DMS53 treated with DMSO at 0.1 percent for 48 hours (cell line): Measurements from ENCODE around the gene PUS10.
A peak's percentile ranks its signal among the peaks of the same experiment; 100 is the strongest.
"Not testable (repeated sequence)": the region's sequence is repeated elsewhere in the genome, so short reads cannot be mapped to it uniquely, and the experiment has no call there.

Source experiments
- DNase-seq: peaks from one replicate; lab custom pipeline; 2025; ENCODE audit not compliant: unreplicated experiment; lab: John Stamatoyannopoulos, UW

Gene PUS10

DNA sequence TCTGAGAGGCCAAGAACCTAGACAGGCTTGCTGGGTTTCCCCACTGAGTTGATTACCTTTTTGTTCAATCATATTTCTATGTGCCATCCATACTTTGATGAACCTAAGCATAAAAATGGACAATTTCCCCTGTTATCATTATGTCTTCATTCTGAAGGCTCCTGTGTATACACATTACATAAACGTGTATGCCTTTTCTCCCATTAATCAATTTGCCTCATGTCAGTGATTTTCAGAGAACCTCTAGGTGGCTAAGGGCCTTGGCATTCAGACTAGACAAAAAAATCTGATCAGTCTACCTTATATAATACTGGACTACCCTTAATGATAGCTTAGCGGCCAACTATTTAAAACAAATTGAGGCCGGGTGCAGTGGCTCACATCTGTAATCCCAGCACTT, 4.7 kb downstream of the PUS10 start:
- DNase-seq: no peak

GRCh38 chr2:61012303-61012702, 5.8 kb downstream of the PUS10 start:
- DNase-seq: not testable (repeated sequence)

DNA sequence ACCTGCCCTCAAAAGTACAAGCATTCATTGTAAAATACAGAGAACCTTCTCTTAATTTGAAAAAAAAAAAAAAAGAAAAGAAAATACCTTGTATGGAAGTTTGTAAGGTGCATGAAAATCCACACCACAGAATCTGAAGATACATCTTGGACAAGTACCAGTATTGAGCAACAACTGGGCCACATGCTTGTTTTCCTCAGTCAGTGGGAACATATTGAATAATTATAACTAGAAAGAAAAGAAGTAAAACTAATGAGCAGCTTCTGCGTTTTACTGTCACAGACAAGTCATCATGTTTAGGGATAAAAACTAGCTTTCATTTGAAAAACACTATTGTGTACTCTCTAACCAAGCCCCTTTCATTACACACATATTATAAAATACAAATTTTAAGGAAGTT, 6.4 kb downstream of the PUS10 start:
- DNase-seq: no peak

GRCh38 chr2:61009355-61009754, 8.7 kb downstream of the PUS10 start:
- no peak for DNase-seq

- no peak for DNase-seq
Observed at GRCh38 chr2:61006486-61007105, 11.5 kb downstream of the PUS10 start.

- no peak for DNase-seq
Observed at GRCh38 chr2:61005736-61006135, 12.3 kb downstream of the PUS10 start.

DNA sequence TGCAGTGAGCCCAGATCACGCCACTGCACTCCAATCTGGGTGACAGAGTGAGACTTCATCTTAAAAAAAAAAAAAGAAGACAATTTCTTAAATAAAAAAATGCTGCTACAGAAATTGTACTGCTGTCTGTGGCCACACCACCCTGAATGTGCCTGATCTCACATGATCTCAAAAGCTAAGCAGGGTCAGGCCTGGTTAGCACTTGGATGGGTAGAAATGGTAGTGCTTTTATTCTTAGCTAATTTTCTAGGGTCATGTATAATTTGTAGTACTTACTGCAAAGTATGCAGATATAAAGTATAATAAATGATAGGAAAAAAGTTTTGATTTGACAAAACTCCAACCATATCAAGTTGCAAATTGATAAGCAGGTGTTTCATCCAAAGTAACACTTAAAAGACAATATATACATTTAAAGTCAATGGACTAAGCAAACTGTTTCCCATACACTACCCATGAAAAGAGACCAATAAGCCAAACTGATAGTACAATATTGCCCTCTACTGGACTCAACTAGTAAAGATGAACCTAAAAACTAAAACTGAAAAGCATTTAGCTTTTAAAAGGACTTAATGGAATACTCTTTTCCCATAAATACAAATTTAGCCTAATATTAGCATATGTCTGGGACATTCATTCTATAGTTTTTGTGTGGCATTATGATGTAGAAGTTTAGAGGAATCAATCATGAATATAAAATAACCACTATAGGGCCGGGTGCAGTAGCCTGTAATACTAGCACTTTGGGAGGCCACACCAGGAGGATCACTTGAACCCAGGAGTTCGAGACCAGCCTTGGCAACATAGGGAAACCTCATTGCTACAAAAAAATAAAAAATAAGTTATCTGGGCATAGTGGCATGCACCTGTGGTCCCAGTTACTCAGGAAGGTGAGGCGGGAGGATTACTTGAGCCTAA, 19.2 kb downstream of the PUS10 start:
- DNase-seq: peak; percentile 56

DNA sequence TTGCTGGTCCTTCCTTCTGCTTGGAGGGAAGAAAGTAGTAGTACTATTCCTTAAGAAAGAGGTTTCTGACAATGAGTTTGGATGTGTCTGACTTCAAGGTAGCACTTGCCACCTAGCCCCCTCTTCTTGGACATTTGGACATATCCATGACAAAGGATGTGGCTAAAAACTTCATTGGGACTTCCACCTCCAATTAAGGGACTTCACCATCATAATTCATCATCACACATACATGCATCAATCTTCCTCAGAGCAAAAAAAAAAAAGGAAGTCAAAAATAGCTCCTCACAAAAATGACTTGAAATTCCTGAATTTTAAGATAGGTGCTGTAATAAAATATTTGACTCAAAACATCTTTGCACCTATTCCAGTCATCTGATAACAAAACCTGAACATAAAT, 23.9 kb downstream of the PUS10 start:
- DNase-seq: no peak

DNA sequence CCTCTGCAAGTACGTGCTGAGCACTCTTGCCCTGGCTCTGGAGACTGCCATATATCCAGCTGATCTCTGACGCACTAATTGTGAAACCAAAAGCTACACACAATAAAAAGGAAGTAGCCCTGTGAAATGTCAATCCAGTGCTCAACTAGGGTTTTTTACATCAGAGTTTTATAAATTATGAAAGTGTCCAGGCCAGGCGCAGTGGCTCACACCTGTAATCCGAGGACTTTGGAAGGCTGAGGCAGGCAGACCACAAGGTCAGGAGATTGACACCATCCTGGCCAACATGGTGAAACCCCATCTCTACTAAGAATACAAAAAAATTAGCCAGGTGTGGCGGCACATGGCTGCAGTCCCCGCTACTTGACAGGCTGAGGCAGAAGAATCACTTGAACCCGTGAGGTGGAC, 25.1 kb downstream of the PUS10 start:
- DNase-seq: no peak

DNA sequence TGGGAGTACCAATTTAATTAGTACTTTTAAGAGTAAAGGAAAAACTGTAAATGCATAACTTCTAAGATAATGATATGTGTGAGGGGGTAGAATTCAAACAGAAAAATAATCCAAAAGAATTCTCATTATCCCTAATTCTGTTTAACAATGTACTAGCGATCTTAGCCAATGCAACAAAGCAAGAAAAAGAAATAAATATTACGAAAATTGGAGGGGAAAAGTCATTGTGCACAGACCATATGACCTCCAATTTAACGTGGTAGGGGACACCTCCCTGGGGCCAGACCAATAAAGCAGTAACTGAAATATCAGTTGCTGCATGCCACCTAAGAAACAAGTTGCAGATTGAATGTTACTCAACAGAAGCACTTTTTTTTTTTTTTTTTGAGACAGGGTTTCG, 26.4 kb downstream of the PUS10 start:
- no peak for DNase-seq

- DNase-seq: no peak
Observed at GRCh38 chr2:60989259-60989658, 28.8 kb downstream of the PUS10 start.

DNA sequence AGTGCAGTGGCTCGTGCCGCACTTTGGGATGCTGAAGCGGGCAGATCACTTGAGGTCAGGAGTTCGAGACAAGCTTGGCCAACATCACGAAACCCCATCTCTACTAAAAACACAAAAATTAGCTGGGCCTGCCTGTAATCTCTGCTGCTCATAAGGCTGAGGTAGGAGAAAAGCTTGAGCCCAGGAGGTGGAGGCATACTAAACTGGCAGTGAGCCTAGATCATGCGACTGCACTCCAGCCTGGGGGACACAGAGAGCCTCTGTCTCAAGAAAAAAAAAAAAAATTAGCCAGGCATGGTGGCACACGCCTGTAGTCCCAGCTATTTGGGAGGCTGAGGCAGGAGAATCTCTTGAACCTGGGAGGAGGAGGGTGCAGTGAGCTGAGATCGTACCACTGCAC, 30.4 kb downstream of the PUS10 start:
- not testable (repeated sequence) for DNase-seq

- no peak for DNase-seq
Observed at GRCh38 chr2:60987041-60987440, 31.0 kb downstream of the PUS10 start.

DNA sequence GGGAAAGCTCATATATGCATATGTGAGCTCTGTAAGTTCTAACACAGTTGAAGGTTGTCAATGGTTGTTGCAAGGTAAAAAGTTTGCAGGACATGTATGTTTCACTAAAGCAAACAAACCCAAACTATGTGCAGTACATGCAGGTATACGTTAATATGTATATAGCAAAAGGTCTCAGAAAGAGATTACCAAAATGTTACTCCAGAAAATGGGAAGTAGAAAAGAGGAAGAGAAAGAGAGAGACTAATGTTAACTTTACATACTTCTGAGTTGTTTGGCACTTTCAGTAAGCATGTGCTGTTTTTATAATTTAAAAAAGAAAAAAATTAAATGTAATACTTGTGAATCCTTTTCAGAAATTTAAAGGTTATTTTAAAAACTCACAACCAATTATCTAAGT, 33.3 kb downstream of the PUS10 start:
- DNase-seq: no peak

DNA sequence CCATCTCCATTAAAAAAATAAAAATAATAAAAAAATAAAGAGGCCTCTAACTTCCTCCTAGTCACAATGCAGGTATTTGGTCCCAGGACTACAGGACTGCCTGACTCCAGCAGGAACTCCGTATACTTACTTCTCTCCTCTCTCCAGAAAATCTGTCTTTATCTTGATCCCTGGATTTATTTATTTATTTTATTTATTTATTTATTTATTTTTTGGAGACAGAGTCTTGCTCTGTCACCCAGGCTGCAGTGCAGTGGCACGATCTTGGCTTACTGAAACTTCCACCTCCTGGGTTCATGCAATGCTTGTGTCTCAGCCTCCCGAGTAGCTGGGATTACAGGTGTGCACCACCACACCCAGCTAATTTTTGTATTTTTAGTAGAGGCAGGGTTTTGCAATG, 36.0 kb downstream of the PUS10 start:
- not testable (repeated sequence) for DNase-seq

DNA sequence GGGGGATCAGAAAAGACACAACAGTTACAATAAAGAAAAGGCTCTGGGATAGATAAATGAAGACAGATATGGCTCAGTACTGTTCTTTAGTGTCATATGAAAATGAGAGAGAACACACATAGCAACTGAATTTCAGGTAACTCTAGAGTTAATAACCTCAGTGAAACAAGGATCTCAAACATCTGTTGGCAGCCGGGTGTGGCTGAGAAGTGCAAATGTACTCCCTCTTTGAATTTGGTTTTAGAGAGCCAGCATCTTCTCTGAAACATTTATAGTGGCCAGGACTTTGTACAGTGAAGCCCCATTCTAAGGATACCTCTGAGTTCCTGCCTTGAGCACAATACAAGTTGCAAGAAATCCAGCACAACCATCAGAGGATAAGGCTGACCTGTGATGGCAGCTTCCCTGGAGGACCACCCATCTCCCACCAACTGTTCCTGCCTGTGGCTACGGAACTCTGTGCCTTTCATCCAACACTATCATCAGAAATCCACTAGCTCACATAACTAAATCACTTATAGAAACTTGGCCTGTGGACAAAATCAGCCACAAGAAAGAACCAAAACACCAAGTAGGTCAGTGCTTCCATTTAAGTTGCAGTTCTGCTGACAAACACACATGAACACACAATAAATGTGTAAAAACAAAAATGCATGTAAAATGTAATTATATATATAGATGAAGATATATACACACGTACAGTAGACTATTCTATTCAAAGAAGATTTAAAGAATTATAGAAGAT, 37.8 kb downstream of the PUS10 start:
- DNase-seq: no peak

DNA sequence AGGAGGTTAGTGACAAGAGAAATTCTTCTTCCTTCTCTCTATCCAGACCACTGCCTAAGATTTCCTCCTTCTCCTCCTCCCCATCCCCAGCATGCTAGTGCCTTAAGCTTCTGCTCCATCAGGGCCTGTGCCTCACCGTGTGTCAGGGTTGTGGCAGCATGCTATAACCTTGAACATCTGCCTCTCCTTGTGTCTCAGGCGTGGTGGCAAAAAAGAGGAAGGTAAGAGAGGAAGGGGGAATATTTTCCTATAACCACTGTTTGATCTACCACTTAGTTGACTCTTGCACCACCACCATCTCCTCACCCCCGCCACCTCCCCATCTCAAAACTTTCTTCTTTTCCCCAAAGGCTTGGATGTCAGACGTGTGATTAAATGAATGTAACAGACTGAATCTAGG, 38.8 kb downstream of the PUS10 start:
- no peak for DNase-seq

GRCh38 chr2:60977562-60977895, 40.5 kb downstream of the PUS10 start:
- no peak for DNase-seq

- no peak for DNase-seq
Observed at GRCh38 chr2:60976875-60977561, 41.0 kb downstream of the PUS10 start.

GRCh38 chr2:60976256-60976850, 41.7 kb downstream of the PUS10 start:
- DNase-seq: no peak

- DNase-seq: no peak
Observed at GRCh38 chr2:60974652-60975051, 43.4 kb downstream of the PUS10 start.
